ENCODE data around the gene HTN3. TPM values are rescaled to one million over a fixed set of nuclear protein-coding genes. Genes with fewer than 3 reads are reported as not detected.
"Not testable (repeated sequence)": the region's sequence is repeated elsewhere in the genome, so short reads cannot be mapped to it uniquely, and the experiment has no call there.

Gene HTN3
- total RNA-seq = not detected

GRCh38 chr4:70028159-70028558, at the start of gene HTN3:
Gene HTN3 (plus strand): TSS chr4:70028459. CDS start chr4:70030741, 2,282 bp downstream.
- H3K36me3 Mint-ChIP-seq (ENCODE audit: low read depth); H3K9me3 Mint-ChIP-seq; ATAC-seq (replicated peaks); H3K4me1 Mint-ChIP-seq; H3K27ac Mint-ChIP-seq; H3K27me3 Mint-ChIP-seq; H3K4me3 Mint-ChIP-seq: not testable (repeated sequence)

- H3K9me3 Mint-ChIP-seq = peaks cover 4% of the 10 kb centered on the region
- peaks cover 4% of the 10 kb centered on the region for H3K27me3 Mint-ChIP-seq
- ATAC-seq (replicated peaks) = no peak
- no peaks in the 10 kb centered on the region for H3K4me1 Mint-ChIP-seq
- no peaks in the 10 kb centered on the region for H3K36me3 Mint-ChIP-seq (ENCODE audit: low read depth)
- no peak overlapping the region for H3K27ac Mint-ChIP-seq
- no peak overlapping the region for H3K4me3 Mint-ChIP-seq
Observed at GRCh38 chr4:69984030-69984443, 44.2 kb upstream of the HTN3 start.

GRCh38 chr4:69986663-69987062, 41.6 kb upstream of the HTN3 start:
- Mint-ChIP-seq H3K27ac (no peak overlapping the region), H3K4me1 (no peaks in the 10 kb centered on the region), H3K9me3 (no peaks in the 10 kb centered on the region), H3K36me3 (ENCODE audit: low read depth) (no peaks in the 10 kb centered on the region), H3K27me3 (no peaks in the 10 kb centered on the region), H3K4me3 (no peak overlapping the region)
- ATAC-seq (replicated peaks) = no peak

GRCh38 chr4:69991016-69991415, 37.2 kb upstream of the HTN3 start:
- H3K9me3 Mint-ChIP-seq = no peaks in the 10 kb centered on the region
- no peak overlapping the region for H3K4me3 Mint-ChIP-seq
- H3K4me1 Mint-ChIP-seq = no peaks in the 10 kb centered on the region
- H3K36me3 Mint-ChIP-seq (ENCODE audit: low read depth) = no peaks in the 10 kb centered on the region
- ATAC-seq (replicated peaks) = no peak
- no peaks in the 10 kb centered on the region for H3K27me3 Mint-ChIP-seq
- no peak overlapping the region for H3K27ac Mint-ChIP-seq

GRCh38 chr4:69994782-69995181, 33.5 kb upstream of the HTN3 start:
- peaks cover 4% of the 10 kb centered on the region for H3K27me3 Mint-ChIP-seq

GRCh38 chr4:69995526-69996016, 32.7 kb upstream of the HTN3 start, which contains the start of gene STATH:
Gene STATH (plus strand): TSS chr4:69995966. CDS start chr4:69998438, 2,472 bp downstream.
- H3K27me3 Mint-ChIP-seq = peaks cover 4% of the 10 kb centered on the region
- ATAC-seq (replicated peaks) = no peak
- no peak within 1 kb of the TSS for H3K4me3 Mint-ChIP-seq
- peaks cover 4% of the 10 kb centered on the region for H3K9me3 Mint-ChIP-seq
- H3K27ac Mint-ChIP-seq = no peak within 1 kb of the TSS
- H3K4me1 Mint-ChIP-seq = no peaks in the 10 kb centered on the region
- H3K36me3 Mint-ChIP-seq (ENCODE audit: low read depth) = no peaks in the 10 kb centered on the region

More at GRCh38 chr4:69994782-69995181, 33.5 kb upstream of the HTN3 start:
- peaks cover 4% of the 10 kb centered on the region for H3K9me3 Mint-ChIP-seq
- no peaks in the 10 kb centered on the region for H3K4me1 Mint-ChIP-seq
- no peak overlapping the region for H3K4me3 Mint-ChIP-seq
- H3K36me3 Mint-ChIP-seq (ENCODE audit: low read depth) = no peaks in the 10 kb centered on the region
- no peak for ATAC-seq (replicated peaks)
- no peak overlapping the region for H3K27ac Mint-ChIP-seq

- no peak overlapping the region for H3K4me3 Mint-ChIP-seq
- peaks cover 4% of the 10 kb centered on the region for H3K9me3 Mint-ChIP-seq
- no peak for ATAC-seq (replicated peaks)
- peaks cover 4% of the 10 kb centered on the region for H3K27me3 Mint-ChIP-seq
- no peaks in the 10 kb centered on the region for H3K4me1 Mint-ChIP-seq
- H3K36me3 Mint-ChIP-seq (ENCODE audit: low read depth) = no peaks in the 10 kb centered on the region
- no peak overlapping the region for H3K27ac Mint-ChIP-seq
Observed at GRCh38 chr4:69999420-69999819, 28.8 kb upstream of the HTN3 start.

GRCh38 chr4:70000711-70001110, 27.5 kb upstream of the HTN3 start:
- H3K9me3 Mint-ChIP-seq = peaks cover 4% of the 10 kb centered on the region
- H3K27ac Mint-ChIP-seq = no peak overlapping the region
- no peaks in the 10 kb centered on the region for H3K4me1 Mint-ChIP-seq
- no peak for ATAC-seq (replicated peaks)
- no peaks in the 10 kb centered on the region for H3K36me3 Mint-ChIP-seq (ENCODE audit: low read depth)
- peaks cover 4% of the 10 kb centered on the region for H3K27me3 Mint-ChIP-seq
- no peak overlapping the region for H3K4me3 Mint-ChIP-seq

GRCh38 chr4:70002507-70002906, 25.8 kb upstream of the HTN3 start:
- H3K27me3 Mint-ChIP-seq = peaks cover 4% of the 10 kb centered on the region
- H3K4me1 Mint-ChIP-seq = no peaks in the 10 kb centered on the region
- H3K4me3 Mint-ChIP-seq = no peak overlapping the region
- H3K36me3 Mint-ChIP-seq (ENCODE audit: low read depth) = no peaks in the 10 kb centered on the region
- no peak for ATAC-seq (replicated peaks)
- H3K9me3 Mint-ChIP-seq = peaks cover 4% of the 10 kb centered on the region
- no peak overlapping the region for H3K27ac Mint-ChIP-seq

GRCh38 chr4:70008771-70009170, 19.5 kb upstream of the HTN3 start:
- H3K4me3 Mint-ChIP-seq = no peak overlapping the region
- H3K27ac Mint-ChIP-seq = no peak overlapping the region
- H3K4me1 Mint-ChIP-seq = no peaks in the 10 kb centered on the region
- H3K9me3 Mint-ChIP-seq = no peaks in the 10 kb centered on the region
- ATAC-seq (replicated peaks) = no peak
- no peaks in the 10 kb centered on the region for H3K27me3 Mint-ChIP-seq
- no peaks in the 10 kb centered on the region for H3K36me3 Mint-ChIP-seq (ENCODE audit: low read depth)

- not testable (repeated sequence) for H3K36me3 Mint-ChIP-seq (ENCODE audit: low read depth); H3K27me3 Mint-ChIP-seq; H3K27ac Mint-ChIP-seq; ATAC-seq (replicated peaks); H3K9me3 Mint-ChIP-seq; H3K4me1 Mint-ChIP-seq; H3K4me3 Mint-ChIP-seq
Observed at GRCh38 chr4:70019006-70019405, 9.3 kb upstream of the HTN3 start.

GRCh38 chr4:70023218-70023617, 5.0 kb upstream of the HTN3 start:
- no peak for ATAC-seq (replicated peaks)
- no peak overlapping the region for H3K4me3 Mint-ChIP-seq
- H3K27me3 Mint-ChIP-seq = no peaks in the 10 kb centered on the region
- no peaks in the 10 kb centered on the region for H3K9me3 Mint-ChIP-seq
- H3K27ac Mint-ChIP-seq = no peak overlapping the region
- H3K4me1 Mint-ChIP-seq = no peaks in the 10 kb centered on the region
- no peaks in the 10 kb centered on the region for H3K36me3 Mint-ChIP-seq (ENCODE audit: low read depth)

GRCh38 chr4:70027011-70027410, 1.2 kb upstream of the HTN3 start:
- Mint-ChIP-seq H3K9me3 (no peaks in the 10 kb centered on the region), H3K27me3 (no peaks in the 10 kb centered on the region), H3K4me1 (no peaks in the 10 kb centered on the region), H3K4me3 (no peak overlapping the region), H3K27ac (no peak overlapping the region), H3K36me3 (ENCODE audit: low read depth) (no peaks in the 10 kb centered on the region)
- ATAC-seq (replicated peaks) = no peak

GRCh38 chr4:70037559-70037958, 9.3 kb downstream of the HTN3 start:
- ATAC-seq (replicated peaks); H3K36me3 Mint-ChIP-seq (ENCODE audit: low read depth); H3K4me3 Mint-ChIP-seq; H3K4me1 Mint-ChIP-seq; H3K27ac Mint-ChIP-seq; H3K27me3 Mint-ChIP-seq; H3K9me3 Mint-ChIP-seq: not testable (repeated sequence)

- not testable (repeated sequence) for H3K36me3 Mint-ChIP-seq (ENCODE audit: low read depth); H3K4me3 Mint-ChIP-seq; H3K27me3 Mint-ChIP-seq; H3K9me3 Mint-ChIP-seq; H3K4me1 Mint-ChIP-seq; ATAC-seq (replicated peaks); H3K27ac Mint-ChIP-seq
Observed at GRCh38 chr4:70039928-70040327, 11.7 kb downstream of the HTN3 start.

- no peaks in the 10 kb centered on the region for H3K36me3 Mint-ChIP-seq (ENCODE audit: low read depth)
- H3K27me3 Mint-ChIP-seq = no peaks in the 10 kb centered on the region
- no peak overlapping the region for H3K27ac Mint-ChIP-seq
- peaks cover 4% of the 10 kb centered on the region for H3K9me3 Mint-ChIP-seq
- H3K4me3 Mint-ChIP-seq = no peak overlapping the region
- H3K4me1 Mint-ChIP-seq = no peaks in the 10 kb centered on the region
- no peak for ATAC-seq (replicated peaks)
Observed at GRCh38 chr4:70041652-70042286, 13.5 kb downstream of the HTN3 start.
